ENCODE results near the gene CAMK2D.

CAMK2D gene

DNA sequence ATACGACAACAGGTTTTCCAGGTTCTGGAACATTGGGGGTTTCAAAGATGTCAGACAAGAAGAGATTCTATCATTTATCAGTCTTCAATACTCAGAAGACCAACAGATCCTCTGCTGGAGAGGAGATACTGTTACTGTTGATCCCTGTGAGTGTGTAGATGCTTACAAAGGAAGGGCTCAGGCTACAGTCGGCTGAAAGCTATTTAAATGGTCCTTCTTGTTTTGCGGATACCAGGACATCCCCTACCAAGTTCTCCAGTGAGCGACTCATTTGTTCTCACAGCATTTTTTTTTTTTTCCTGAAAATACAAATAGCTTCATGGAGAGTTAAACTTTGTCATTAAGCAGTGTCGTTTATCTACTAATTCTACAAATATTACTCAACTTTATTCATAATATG is 201.6 kb downstream of the CAMK2D start:
- H3K36me3 ChIP-seq (ENCODE audit: control insufficient read depth, insufficient read depth, low read length, severe bottlenecking), result peaks cover 31% of the 10 kb centered on the region
- no peaks in the 10 kb centered on the region for H3K9me3 ChIP-seq (ENCODE audit: control insufficient read depth, low read length)
- H3K9ac ChIP-seq (ENCODE audit: low read length), result no peak overlapping the region
- no peaks in the 10 kb centered on the region for H3K27me3 ChIP-seq (replicated peaks; ENCODE audit: control insufficient read depth, insufficient read depth, low read length)
- H3K4me1 ChIP-seq (ENCODE audit: control insufficient read depth, insufficient read depth, low read length), result peaks cover 41% of the 10 kb centered on the region
- no peak overlapping the region for H3K4me3 ChIP-seq (ENCODE audit: low read length)
- DNase-seq (ENCODE audit: low read depth), result no peak

DNA sequence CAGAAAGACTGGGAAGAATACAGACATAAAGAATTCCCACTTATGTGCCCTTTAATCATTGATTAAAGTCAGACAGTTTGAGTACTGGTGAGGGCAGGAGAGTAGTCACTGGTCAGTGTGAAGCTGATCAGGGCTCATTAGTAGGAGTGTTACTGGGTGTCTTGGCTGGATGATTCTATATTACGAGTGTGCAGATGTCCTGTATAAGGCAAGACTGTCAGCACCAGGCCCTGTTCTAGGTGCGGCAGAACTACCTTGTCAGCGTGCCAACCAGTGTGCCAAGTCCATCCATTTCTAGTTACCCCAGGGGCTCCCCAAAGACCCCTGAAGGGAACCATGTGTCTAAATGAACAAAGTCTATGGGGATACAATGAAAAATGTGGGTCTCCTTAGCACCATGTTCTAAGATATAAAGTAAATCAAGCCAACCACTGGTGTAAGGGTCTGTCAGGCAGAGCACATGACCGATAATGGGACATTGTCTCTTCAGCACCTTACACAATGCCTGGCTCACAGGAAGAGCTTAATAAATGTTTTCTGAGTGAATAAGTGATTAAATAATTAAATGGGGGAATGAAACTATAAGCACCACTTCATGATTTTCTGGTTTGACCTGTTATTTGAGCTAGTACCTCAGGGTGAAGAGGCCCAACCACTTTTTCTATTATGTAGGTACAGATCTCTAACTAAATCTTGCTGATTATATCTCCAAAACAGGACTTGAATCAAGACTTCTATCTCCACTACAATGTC is 205.0 kb downstream of the CAMK2D start:
- Histone ChIP-seq H3K36me3 (ENCODE audit: control insufficient read depth, insufficient read depth, low read length, severe bottlenecking) (peaks cover 29% of the 10 kb centered on the region), H3K4me3 (ENCODE audit: low read length) (peak overlapping the region; percentile 48), H3K27me3 (replicated peaks; ENCODE audit: control insufficient read depth, insufficient read depth, low read length) (no peaks in the 10 kb centered on the region), H3K9ac (ENCODE audit: low read length) (peak overlapping the region; percentile 31), H3K4me1 (ENCODE audit: control insufficient read depth, insufficient read depth, low read length) (peaks cover 34% of the 10 kb centered on the region), H3K9me3 (ENCODE audit: control insufficient read depth, low read length) (no peaks in the 10 kb centered on the region)
- DNase-seq (ENCODE audit: low read depth), result no peak

DNA sequence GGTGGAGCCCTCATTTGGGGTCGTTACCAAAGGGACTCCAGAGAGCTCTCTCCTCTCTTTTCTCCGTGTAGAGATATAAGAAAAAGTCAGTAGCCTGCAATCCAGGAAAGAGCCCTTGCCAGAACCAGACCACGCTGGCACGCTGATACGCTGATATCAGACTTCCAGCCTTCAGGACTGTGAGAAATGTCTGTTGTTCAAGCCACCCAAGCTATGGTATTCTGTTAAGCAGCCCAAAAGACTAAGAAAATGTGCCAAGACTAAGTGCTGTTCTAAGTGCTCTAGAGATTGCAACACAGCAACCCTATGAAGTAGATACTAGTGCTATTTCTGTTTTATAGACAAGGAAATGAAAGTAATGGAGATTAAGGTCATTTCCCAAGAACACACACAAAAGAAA is 205.7 kb downstream of the CAMK2D start:
- no peaks in the 10 kb centered on the region for H3K9me3 ChIP-seq (ENCODE audit: control insufficient read depth, low read length)

DNA sequence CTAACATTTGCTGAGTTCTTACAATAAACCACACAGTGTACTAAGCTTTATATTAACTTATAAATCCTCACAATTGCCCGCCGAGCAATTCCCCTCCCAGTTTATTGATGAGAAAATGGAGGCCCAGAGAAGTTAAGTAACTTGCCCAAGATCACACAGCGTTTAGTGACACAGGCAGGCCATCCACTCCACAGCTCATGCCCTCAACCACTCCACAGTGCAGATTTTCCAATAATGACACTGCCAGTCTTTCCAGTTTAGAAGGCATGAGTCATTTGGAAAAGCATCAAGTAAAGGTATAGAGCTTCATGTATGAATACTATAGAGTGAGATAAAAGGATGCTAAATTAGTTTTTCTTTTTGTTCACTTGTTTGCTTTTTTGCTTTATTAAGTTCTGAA is 208.5 kb downstream of the CAMK2D start:
- Histone ChIP-seq H3K4me3 (ENCODE audit: low read length) (no peak overlapping the region), H3K4me1 (ENCODE audit: control insufficient read depth, insufficient read depth, low read length) (peaks cover 23% of the 10 kb centered on the region), H3K9ac (ENCODE audit: low read length) (no peak overlapping the region), H3K9me3 (ENCODE audit: control insufficient read depth, low read length) (no peaks in the 10 kb centered on the region), H3K27me3 (replicated peaks; ENCODE audit: control insufficient read depth, insufficient read depth, low read length) (no peaks in the 10 kb centered on the region), H3K36me3 (ENCODE audit: control insufficient read depth, insufficient read depth, low read length, severe bottlenecking) (peaks cover 42% of the 10 kb centered on the region)
- no peak for DNase-seq (ENCODE audit: low read depth)

More for the DNA sequence above, 205.7 kb downstream of the CAMK2D start:
- H3K9ac ChIP-seq (ENCODE audit: low read length), result peak overlapping the region; percentile 31
- H3K4me3 ChIP-seq (ENCODE audit: low read length), result peak overlapping the region; percentile 48
- no peak for DNase-seq (ENCODE audit: low read depth)
- H3K27me3 ChIP-seq (replicated peaks; ENCODE audit: control insufficient read depth, insufficient read depth, low read length), result no peaks in the 10 kb centered on the region
- peaks cover 36% of the 10 kb centered on the region for H3K36me3 ChIP-seq (ENCODE audit: control insufficient read depth, insufficient read depth, low read length, severe bottlenecking)
- peaks cover 27% of the 10 kb centered on the region for H3K4me1 ChIP-seq (ENCODE audit: control insufficient read depth, insufficient read depth, low read length)

DNA sequence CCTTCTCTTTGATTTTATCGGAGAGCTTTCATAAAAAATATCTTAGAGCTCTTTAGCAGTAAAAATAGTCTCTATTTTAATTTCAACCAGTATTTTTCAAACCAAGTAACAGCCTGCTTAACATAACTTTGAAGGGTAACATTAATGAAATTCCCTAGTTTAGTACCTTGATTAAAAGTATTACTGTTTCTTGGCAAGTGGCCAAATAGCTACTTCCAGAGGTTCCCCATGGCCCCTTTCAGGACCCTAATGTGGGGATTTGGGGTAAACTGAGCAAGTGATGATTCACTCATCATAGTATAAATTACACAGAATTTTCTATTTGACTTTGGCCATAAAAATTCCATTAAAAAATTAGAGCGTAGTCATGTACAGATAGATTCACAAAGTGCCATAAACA is 211.0 kb downstream of the CAMK2D start:
- DNase-seq (ENCODE audit: low read depth), result no peak
- Histone ChIP-seq H3K9ac (ENCODE audit: low read length) (no peak overlapping the region), H3K27me3 (replicated peaks; ENCODE audit: control insufficient read depth, insufficient read depth, low read length) (no peaks in the 10 kb centered on the region), H3K9me3 (ENCODE audit: control insufficient read depth, low read length) (no peaks in the 10 kb centered on the region), H3K36me3 (ENCODE audit: control insufficient read depth, insufficient read depth, low read length, severe bottlenecking) (peaks cover 54% of the 10 kb centered on the region), H3K4me1 (ENCODE audit: control insufficient read depth, insufficient read depth, low read length) (peaks cover 29% of the 10 kb centered on the region), H3K4me3 (ENCODE audit: low read length) (no peak overlapping the region)

DNA sequence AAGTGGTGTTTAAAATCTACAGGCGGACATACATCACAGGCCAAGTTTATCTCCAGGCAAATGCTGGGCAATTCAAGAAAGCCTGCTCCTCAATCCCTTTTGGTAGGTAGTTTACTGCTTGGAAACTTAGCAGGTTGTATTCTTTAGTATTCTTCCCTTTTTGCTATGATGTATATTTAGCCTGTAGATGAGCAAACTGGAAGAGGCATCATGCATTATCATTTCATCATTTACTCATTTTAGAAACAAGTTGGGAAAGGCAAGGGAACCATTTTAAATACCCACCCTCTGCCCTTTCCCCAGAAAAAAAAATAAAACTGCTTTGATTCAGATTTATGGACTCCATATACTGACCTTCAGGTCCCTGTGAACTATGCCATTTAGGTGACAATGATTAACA is 213.2 kb downstream of the CAMK2D start:
- no peak for DNase-seq (ENCODE audit: low read depth)
- H3K9me3 ChIP-seq (ENCODE audit: control insufficient read depth, low read length), result no peaks in the 10 kb centered on the region
- H3K4me1 ChIP-seq (ENCODE audit: control insufficient read depth, insufficient read depth, low read length), result peaks cover 24% of the 10 kb centered on the region

DNA sequence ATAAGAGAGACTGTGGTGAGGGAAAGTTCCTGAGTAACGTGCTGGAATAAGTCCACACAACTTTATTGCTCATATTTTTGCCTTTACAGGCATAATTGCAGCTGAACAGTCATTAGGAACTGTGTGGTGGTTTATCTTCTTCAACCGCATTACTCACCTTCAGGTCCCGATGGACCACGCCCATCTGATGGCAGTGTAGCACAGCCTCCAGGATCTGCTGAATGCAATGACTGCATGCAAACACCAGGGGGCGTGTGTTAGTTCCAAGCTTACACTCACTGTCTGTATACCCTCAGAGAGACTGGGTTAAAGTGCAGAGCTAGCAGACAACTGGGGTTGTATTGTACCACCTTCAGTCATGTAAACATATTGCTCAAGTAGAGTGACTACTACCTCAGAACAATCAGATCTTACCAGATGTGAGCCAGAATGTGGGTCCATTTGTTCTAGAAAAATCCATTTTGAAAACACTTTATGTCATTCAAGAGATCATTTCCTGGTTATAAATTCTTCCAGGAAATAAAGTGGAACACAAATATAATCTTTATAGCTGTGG is 214.0 kb downstream of the CAMK2D start:
- H3K4me1 ChIP-seq (ENCODE audit: control insufficient read depth, insufficient read depth, low read length), result peaks cover 24% of the 10 kb centered on the region
- peak overlapping the region; percentile 33 for H3K9ac ChIP-seq (ENCODE audit: low read length)
- H3K36me3 ChIP-seq (ENCODE audit: control insufficient read depth, insufficient read depth, low read length, severe bottlenecking), result peaks cover 66% of the 10 kb centered on the region
- DNase-seq (ENCODE audit: low read depth), result peak; percentile 96
- no peaks in the 10 kb centered on the region for H3K27me3 ChIP-seq (replicated peaks; ENCODE audit: control insufficient read depth, insufficient read depth, low read length)
- H3K9me3 ChIP-seq (ENCODE audit: control insufficient read depth, low read length), result no peaks in the 10 kb centered on the region
- no peak overlapping the region for H3K4me3 ChIP-seq (ENCODE audit: low read length)

More for the DNA sequence above, 213.2 kb downstream of the CAMK2D start:
- Histone ChIP-seq H3K4me3 (ENCODE audit: low read length) (no peak overlapping the region), H3K36me3 (ENCODE audit: control insufficient read depth, insufficient read depth, low read length, severe bottlenecking) (peaks cover 61% of the 10 kb centered on the region), H3K27me3 (replicated peaks; ENCODE audit: control insufficient read depth, insufficient read depth, low read length) (no peaks in the 10 kb centered on the region), H3K9ac (ENCODE audit: low read length) (peak overlapping the region; percentile 24)

DNA sequence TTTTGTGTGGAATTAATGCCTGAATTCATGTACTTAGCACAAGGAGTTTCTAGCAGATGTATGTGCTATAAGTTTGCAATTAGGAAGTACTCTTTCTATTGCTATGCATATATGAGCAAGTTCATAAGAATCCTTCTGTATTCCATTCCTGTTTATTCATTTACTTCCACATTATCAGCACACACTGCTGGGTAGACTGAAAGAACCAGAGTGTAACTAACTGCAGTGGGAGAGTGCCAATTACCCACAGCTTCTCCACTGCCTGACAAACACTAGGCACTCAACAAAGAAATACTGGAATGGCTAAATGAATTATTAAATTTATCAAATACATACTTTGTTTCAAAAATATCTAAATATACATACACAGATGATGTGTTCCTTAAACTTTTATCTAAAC is 219.6 kb downstream of the CAMK2D start:
- H3K4me1 ChIP-seq (ENCODE audit: control insufficient read depth, insufficient read depth, low read length), result peaks cover 29% of the 10 kb centered on the region
- no peak overlapping the region for H3K4me3 ChIP-seq (ENCODE audit: low read length)

DNA sequence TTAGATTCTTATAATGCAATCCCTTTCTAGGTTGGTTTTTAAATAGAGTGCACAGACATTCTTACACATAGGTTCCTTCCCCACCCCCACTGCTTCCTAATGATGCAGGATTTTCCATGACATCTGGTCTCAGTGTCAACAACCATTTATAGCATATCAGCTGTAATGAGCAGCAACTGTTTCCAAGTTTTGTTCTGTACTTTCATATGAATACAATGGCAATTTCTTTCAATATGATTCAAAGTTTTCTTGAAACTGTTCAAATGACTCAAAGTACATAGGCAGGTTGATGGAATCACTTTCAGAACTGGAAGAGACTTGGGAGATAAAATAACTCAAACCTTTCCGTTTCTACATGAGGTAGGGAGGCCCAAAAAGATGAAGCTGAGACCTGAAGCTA is 220.7 kb downstream of the CAMK2D start:
- H3K27me3 ChIP-seq (replicated peaks; ENCODE audit: control insufficient read depth, insufficient read depth, low read length), result no peaks in the 10 kb centered on the region
- H3K9ac ChIP-seq (ENCODE audit: low read length), result no peak overlapping the region
- DNase-seq (ENCODE audit: low read depth), result no peak
- no peak overlapping the region for H3K4me3 ChIP-seq (ENCODE audit: low read length)
- H3K36me3 ChIP-seq (ENCODE audit: control insufficient read depth, insufficient read depth, low read length, severe bottlenecking), result peaks cover 34% of the 10 kb centered on the region
- H3K9me3 ChIP-seq (ENCODE audit: control insufficient read depth, low read length), result no peaks in the 10 kb centered on the region
- H3K4me1 ChIP-seq (ENCODE audit: control insufficient read depth, insufficient read depth, low read length), result peaks cover 22% of the 10 kb centered on the region

More for the DNA sequence above, 219.6 kb downstream of the CAMK2D start:
- no peaks in the 10 kb centered on the region for H3K9me3 ChIP-seq (ENCODE audit: control insufficient read depth, low read length)
- H3K27me3 ChIP-seq (replicated peaks; ENCODE audit: control insufficient read depth, insufficient read depth, low read length), result no peaks in the 10 kb centered on the region
- no peak overlapping the region for H3K9ac ChIP-seq (ENCODE audit: low read length)
- peaks cover 36% of the 10 kb centered on the region for H3K36me3 ChIP-seq (ENCODE audit: control insufficient read depth, insufficient read depth, low read length, severe bottlenecking)
- no peak for DNase-seq (ENCODE audit: low read depth)

DNA sequence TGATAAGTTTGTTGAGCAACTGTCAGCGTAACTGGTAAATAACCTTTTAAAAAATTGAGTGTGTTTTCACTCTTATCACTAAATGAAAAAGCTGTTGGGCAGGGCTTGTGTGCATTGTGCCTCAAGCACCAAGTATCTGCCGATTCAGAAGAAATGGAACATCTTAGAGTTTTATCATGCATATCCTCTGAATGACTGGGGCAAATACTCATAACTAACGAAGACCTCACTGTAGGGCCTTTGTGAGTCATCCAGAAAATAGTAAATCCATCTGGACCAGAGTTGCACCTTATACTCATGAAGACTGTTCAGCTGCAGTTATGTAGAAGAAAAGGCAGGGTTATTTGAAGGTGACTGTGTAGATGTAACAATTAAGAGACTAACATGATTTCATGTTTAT is 222.1 kb downstream of the CAMK2D start:
- no peaks in the 10 kb centered on the region for H3K9me3 ChIP-seq (ENCODE audit: control insufficient read depth, low read length)
- H3K4me3 ChIP-seq (ENCODE audit: low read length), result no peak overlapping the region
- peaks cover 22% of the 10 kb centered on the region for H3K4me1 ChIP-seq (ENCODE audit: control insufficient read depth, insufficient read depth, low read length)
- DNase-seq (ENCODE audit: low read depth), result peak; percentile 50
- H3K36me3 ChIP-seq (ENCODE audit: control insufficient read depth, insufficient read depth, low read length, severe bottlenecking), result peaks cover 33% of the 10 kb centered on the region
- H3K27me3 ChIP-seq (replicated peaks; ENCODE audit: control insufficient read depth, insufficient read depth, low read length), result no peaks in the 10 kb centered on the region
- no peak overlapping the region for H3K9ac ChIP-seq (ENCODE audit: low read length)

DNA sequence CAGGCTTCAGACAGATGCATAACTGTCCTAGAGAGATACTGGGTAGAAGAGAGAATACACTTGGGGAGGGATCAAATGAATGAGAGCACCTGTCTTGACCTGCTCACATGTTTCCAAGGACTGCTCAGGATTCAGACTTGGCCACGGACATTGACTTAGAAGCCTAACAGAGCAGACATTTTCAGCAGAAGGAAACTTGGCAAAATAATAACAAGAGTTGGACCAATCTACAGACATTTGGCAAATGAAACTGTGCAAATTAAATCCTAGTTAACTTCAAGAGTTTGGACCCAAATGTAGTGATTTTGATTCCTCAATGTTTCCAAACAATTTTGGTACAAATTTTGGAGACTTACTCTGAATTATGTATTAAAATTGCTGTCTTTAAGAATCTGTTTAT is 223.9 kb downstream of the CAMK2D start:
- no peaks in the 10 kb centered on the region for H3K9me3 ChIP-seq (ENCODE audit: control insufficient read depth, low read length)
- no peak overlapping the region for H3K9ac ChIP-seq (ENCODE audit: low read length)
- no peak overlapping the region for H3K4me3 ChIP-seq (ENCODE audit: low read length)
- H3K27me3 ChIP-seq (replicated peaks; ENCODE audit: control insufficient read depth, insufficient read depth, low read length), result no peaks in the 10 kb centered on the region
- DNase-seq (ENCODE audit: low read depth), result no peak
- H3K4me1 ChIP-seq (ENCODE audit: control insufficient read depth, insufficient read depth, low read length), result peaks cover 22% of the 10 kb centered on the region
- peaks cover 41% of the 10 kb centered on the region for H3K36me3 ChIP-seq (ENCODE audit: control insufficient read depth, insufficient read depth, low read length, severe bottlenecking)
